ENCODE data around the gene LAMB1.
"Not testable (repeated sequence)": the region's sequence is repeated elsewhere in the genome, so short reads cannot be mapped to it uniquely, and the experiment has no call there.

Gene LAMB1

GRCh38 chr7:107968449-107968848 is 34.5 kb downstream of the LAMB1 start:
- no peak for DNase-seq

GRCh38 chr7:107967420-107967819 is 35.5 kb downstream of the LAMB1 start:
- no peak for DNase-seq

GRCh38 chr7:107966711-107967110 is 36.2 kb downstream of the LAMB1 start:
- DNase-seq, result peak; percentile 71

GRCh38 chr7:107964510-107964909 is 38.5 kb downstream of the LAMB1 start:
- no peak for DNase-seq

GRCh38 chr7:107962817-107963216 is 40.1 kb downstream of the LAMB1 start:
- DNase-seq, result no peak

GRCh38 chr7:107961405-107961804 is 41.6 kb downstream of the LAMB1 start:
- peak; percentile 63 for DNase-seq

GRCh38 chr7:107960272-107960671 is 42.7 kb downstream of the LAMB1 start:
- DNase-seq, result peak; percentile 75

GRCh38 chr7:107959527-107959898 is 43.4 kb downstream of the LAMB1 start:
- no peak for DNase-seq

- DNase-seq, result no peak
Measured at GRCh38 chr7:107958764-107959526, 44.0 kb downstream of the LAMB1 start.

GRCh38 chr7:107957436-107957835 is 45.5 kb downstream of the LAMB1 start:
- DNase-seq, result no peak

- DNase-seq, result not testable (repeated sequence)
Measured at GRCh38 chr7:107956950-107957349, 46.0 kb downstream of the LAMB1 start.

GRCh38 chr7:107955394-107955793 is 47.6 kb downstream of the LAMB1 start:
- no peak for DNase-seq

- DNase-seq, result no peak
Measured at GRCh38 chr7:107953924-107954303, 49.0 kb downstream of the LAMB1 start.

- no peak for DNase-seq
Measured at GRCh38 chr7:107953265-107953923, 49.6 kb downstream of the LAMB1 start.

GRCh38 chr7:107951896-107952295 is 51.1 kb downstream of the LAMB1 start:
- DNase-seq, result no peak

GRCh38 chr7:107951172-107951787 is 51.7 kb downstream of the LAMB1 start:
- no peak for DNase-seq

- no peak for DNase-seq
Measured at GRCh38 chr7:107949443-107949935, 53.5 kb downstream of the LAMB1 start.

- no peak for DNase-seq
Measured at GRCh38 chr7:107948645-107949442, 54.1 kb downstream of the LAMB1 start.

GRCh38 chr7:107946881-107947280 is 56.1 kb downstream of the LAMB1 start:
- DNase-seq, result no peak

GRCh38 chr7:107946451-107946850 is 56.5 kb downstream of the LAMB1 start:
- no peak for DNase-seq

- peak; percentile 81 for DNase-seq
Measured at GRCh38 chr7:107945332-107945731, 57.6 kb downstream of the LAMB1 start.

GRCh38 chr7:107944411-107945169 is 58.4 kb downstream of the LAMB1 start:
- no peak for DNase-seq
